Ascending aorta (tissue), 2 donors: ENCODE results near the gene TRANK1. TPM values are rescaled to one million over a fixed set of nuclear protein-coding genes. Genes with fewer than 3 reads are reported as not detected.
"Not testable (repeated sequence)": the region's sequence is repeated elsewhere in the genome, so short reads cannot be mapped to it uniquely, and the experiment has no call there.

Experiments
- DNase-seq, 2 donors: peaks; one replicate each; pipeline ENCODE4 v3.0.0-alpha.2; 2019; ENCODE audit warnings: low spot score in 2 of 2
- H3K27ac ChIP-seq, 2 donors: fragments of 200-600 bp; sonication (generic); one replicate each; pipeline ENCODE4 v1.5.1; 2016 to 2017; ENCODE audit warnings: mild to moderate bottlenecking in 1 of 2
- H3K27me3 ChIP-seq: fragments of 200-600 bp; sonication (generic); one replicate; pipeline ENCODE4 v1.5.1; 2017
- H3K36me3 ChIP-seq, 2 donors: fragments of 200-600 bp; sonication (generic); one replicate each; pipeline ENCODE4 v1.5.1; 2016
- H3K4me1 ChIP-seq, 2 donors: fragments of 200-600 bp; sonication (generic); one replicate each; pipeline ENCODE4 v1.5.1; 2016 to 2017; ENCODE audit warnings: mild to moderate bottlenecking in 1 of 2
- H3K4me3 ChIP-seq, 2 donors: fragments of 200-600 bp; sonication (generic); one replicate each; pipeline ENCODE4 v1.5.1; 2016 to 2017; ENCODE audit warnings: mild to moderate bottlenecking in 1 of 2
- H3K9me3 ChIP-seq, 2 donors: fragments of 200-600 bp; sonication (generic); one replicate each; pipeline ENCODE4 v1.5.1; 2016
- intact Hi-C: fragments of 100-400 bp; cut with DNase I; formaldehyde crosslinking; loops from one replicate; pipeline ENCODE4 v1.15.1; 2023
- total RNA-seq: library from RNA; depleted of rRNA; stranded (reverse); fragments of >200 nt; gene quantifications from one replicate; pipeline ENCODE4 v1.1.0, GENCODE V29; 2016
- TF ChIP-seq, protein P1 (sequence below), 3 experiments: fragments of 200-600 bp in 2 of 3; fragments of 450-650 bp in 1 of 3; sonication (generic) in 2 of 3; IDR thresholded peaks; one replicate each; pipeline ENCODE4 v1.5.1; 2016 to 2019; ENCODE audit warnings: antibody characterized with exemption in 3 of 3, mild to moderate bottlenecking in 1 of 3, moderate library complexity in 1 of 3

The TRANK1 gene
- total RNA-seq, 1 donor from 2014 or later, result 14.8 TPM

DNA sequence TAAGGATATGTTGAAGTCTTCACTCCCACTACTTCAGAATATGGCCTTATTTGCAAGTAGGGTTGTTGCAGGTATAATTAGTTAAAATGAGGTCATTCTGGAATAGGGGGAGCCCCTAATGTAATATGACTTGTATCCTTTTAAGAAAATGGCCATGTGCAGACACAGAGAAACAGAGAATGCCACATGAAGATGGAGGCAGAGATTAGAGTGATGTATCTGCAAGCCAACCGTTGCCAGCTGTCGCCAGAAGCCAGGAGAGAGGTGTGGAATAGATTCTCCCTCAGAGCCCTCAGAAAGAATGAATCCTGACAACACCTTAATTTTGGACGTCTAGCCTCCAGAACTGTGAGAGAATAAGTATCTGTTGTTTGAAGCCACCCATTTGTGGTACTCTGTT, 11.3 kb upstream of the TRANK1 start:
- H3K9me3 ChIP-seq, result no peaks in the 10 kb centered on the region
- H3K27ac ChIP-seq, result no peak overlapping the region
- no peaks in the 10 kb centered on the region for H3K36me3 ChIP-seq
- H3K27me3 ChIP-seq, result no peaks in the 10 kb centered on the region
- intact Hi-C loops, result loop anchor here (5.0 kb wide), 1 partner anchor 49 kb away; no protein-coding TSS in a partner anchor
- TF ChIP-seq, protein P1, sequence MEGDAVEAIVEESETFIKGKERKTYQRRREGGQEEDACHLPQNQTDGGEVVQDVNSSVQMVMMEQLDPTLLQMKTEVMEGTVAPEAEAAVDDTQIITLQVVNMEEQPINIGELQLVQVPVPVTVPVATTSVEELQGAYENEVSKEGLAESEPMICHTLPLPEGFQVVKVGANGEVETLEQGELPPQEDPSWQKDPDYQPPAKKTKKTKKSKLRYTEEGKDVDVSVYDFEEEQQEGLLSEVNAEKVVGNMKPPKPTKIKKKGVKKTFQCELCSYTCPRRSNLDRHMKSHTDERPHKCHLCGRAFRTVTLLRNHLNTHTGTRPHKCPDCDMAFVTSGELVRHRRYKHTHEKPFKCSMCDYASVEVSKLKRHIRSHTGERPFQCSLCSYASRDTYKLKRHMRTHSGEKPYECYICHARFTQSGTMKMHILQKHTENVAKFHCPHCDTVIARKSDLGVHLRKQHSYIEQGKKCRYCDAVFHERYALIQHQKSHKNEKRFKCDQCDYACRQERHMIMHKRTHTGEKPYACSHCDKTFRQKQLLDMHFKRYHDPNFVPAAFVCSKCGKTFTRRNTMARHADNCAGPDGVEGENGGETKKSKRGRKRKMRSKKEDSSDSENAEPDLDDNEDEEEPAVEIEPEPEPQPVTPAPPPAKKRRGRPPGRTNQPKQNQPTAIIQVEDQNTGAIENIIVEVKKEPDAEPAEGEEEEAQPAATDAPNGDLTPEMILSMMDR (IDR thresholded peaks at IDR 0.05), result no peak
- H3K4me1 ChIP-seq, result no peaks in the 10 kb centered on the region
- H3K4me3 ChIP-seq, result no peak overlapping the region
- DNase-seq, result no peak

GRCh38 chr3:36954452-36955134, 9.7 kb upstream of the TRANK1 start:
- TF ChIP-seq, protein P1 (IDR thresholded peaks at IDR 0.05), result no peak
- Histone ChIP-seq H3K27ac (no peak overlapping the region), H3K9me3 (no peaks in the 10 kb centered on the region), H3K4me3 (no peak overlapping the region), H3K4me1 (no peaks in the 10 kb centered on the region), H3K36me3 (no peaks in the 10 kb centered on the region), H3K27me3 (no peaks in the 10 kb centered on the region)
- DNase-seq, result no peak
- intact Hi-C loops, result loop anchor here (5.0 kb wide), 1 partner anchor 47 kb away; no protein-coding TSS in a partner anchor

DNA sequence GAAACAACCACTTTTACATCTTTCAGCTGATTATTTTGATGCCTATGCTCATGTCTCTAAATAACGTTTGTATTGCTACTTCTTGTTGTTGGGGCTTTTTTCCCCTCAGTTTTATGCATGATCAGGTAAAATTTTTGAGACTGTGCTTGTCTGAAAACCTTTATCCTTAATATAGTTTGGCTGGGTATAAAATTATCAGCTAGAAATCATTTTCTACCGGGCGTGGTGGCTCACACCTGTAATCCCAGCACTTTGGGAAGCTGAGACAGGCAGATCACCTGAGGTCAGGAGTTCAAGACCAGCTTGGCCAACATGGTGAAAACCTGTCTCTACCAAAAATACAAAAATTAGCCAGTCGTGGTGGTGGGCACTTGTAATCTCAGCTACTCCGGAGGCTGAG, 3.0 kb upstream of the TRANK1 start:
- H3K4me1 ChIP-seq, H3K36me3 ChIP-seq, H3K4me3 ChIP-seq, H3K9me3 ChIP-seq, DNase-seq, H3K27me3 ChIP-seq, H3K27ac ChIP-seq, intact Hi-C loops: not testable (repeated sequence)

DNA sequence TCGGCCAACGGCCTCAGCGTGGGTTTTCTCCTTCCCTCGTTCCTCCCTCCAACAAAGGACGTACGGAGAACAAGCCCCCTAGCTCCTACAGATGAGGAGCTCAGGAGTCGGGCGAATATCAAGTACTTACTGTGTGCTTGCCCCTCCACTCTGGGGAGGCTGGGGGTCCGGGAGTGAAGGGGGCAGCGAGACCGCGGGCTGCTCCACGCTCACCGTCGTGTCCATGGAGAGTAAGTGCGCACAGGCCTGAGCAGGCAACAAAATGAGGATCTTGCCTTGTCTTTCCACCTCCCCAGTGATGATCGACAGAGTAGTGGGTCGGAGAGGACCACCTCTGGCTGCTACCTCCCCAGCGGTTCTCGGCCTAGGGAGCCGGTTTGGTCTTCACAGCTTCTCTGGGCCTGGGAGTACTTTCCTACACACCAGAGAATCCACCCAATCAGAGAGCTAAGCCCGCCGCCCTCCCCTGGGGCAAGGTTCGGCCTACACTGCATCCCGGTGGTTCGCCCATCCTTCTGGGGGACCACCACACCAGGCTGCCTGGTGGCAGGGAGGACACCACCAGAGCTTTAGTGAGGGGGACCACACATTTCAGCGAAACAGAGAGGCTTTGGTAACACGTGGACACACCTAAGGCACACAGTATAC, 603 bp upstream of the TRANK1 start:
- TF ChIP-seq, protein P1 (IDR thresholded peaks at IDR 0.05), result no peak
- H3K4me3 ChIP-seq, result peak overlapping the region; percentile 72 to 86
- peaks cover 4 to 16% of the 10 kb centered on the region in 2 donors for H3K4me1 ChIP-seq
- no peaks in the 10 kb centered on the region for H3K36me3 ChIP-seq
- H3K27ac ChIP-seq, result peak overlapping the region; percentile 78 to 82
- intact Hi-C loops, result no loop called here
- H3K27me3 ChIP-seq, result no peaks in the 10 kb centered on the region
- peaks cover 0 to 10% of the 10 kb centered on the region in 2 donors for H3K9me3 ChIP-seq
- DNase-seq, result no peak

DNA sequence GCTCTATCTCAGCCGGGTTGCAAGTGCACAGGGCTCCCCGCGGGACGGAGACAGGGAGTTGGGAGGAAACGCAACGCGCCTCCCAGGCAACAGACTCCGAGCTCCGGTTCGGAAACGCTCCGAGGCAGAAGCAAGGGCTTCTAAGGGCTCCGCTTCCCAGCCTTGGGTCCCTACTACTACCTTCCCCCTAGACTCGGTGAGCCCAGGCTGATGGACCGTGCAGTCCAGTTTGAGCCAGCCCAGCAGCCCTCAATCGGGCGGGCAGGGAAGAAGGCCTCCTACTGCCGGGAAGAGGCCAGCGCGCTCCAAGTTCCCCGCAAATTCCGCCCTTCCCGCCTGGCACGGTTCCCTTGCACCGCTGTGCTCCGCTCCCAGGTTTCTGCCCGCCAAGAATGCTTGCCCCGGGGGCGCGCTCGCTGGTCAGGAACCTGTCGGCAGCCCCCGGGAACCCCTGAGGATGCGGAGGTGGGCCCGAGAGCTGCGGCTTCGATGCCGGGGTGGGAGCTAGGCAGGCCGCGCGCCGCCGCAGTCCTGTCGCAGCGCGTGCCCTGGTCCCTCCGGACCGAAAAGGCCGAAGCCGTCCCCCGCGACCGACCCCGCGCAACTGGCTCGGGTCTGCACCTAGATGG, 728 bp downstream of the TRANK1 start:
- Histone ChIP-seq H3K27ac (peak overlapping the region; percentile 78 to 82), H3K4me1 (peaks cover 4 to 16% of the 10 kb centered on the region in 2 donors), H3K36me3 (no peaks in the 10 kb centered on the region), H3K27me3 (no peaks in the 10 kb centered on the region), H3K4me3 (peak overlapping the region; percentile 72 to 86), H3K9me3 (peaks cover 0 to 10% of the 10 kb centered on the region in 2 donors)
- intact Hi-C loops, result no loop called here
- DNase-seq, result peak in 1 of 2 donors; percentile 71
- TF ChIP-seq, protein P1 (IDR thresholded peaks at IDR 0.05), result no peak

- H3K27ac ChIP-seq, result peak overlapping the region; percentile 78 to 82
- peak overlapping the region; percentile 72 to 86 for H3K4me3 ChIP-seq
- TF ChIP-seq, protein P1 (IDR thresholded peaks at IDR 0.05), result no peak
- no peaks in the 10 kb centered on the region for H3K36me3 ChIP-seq
- intact Hi-C loops, result no loop called here
- no peak for DNase-seq
- H3K27me3 ChIP-seq, result no peaks in the 10 kb centered on the region
- peaks cover 0 to 10% of the 10 kb centered on the region in 2 donors for H3K9me3 ChIP-seq
- peaks cover 4 to 16% of the 10 kb centered on the region in 2 donors for H3K4me1 ChIP-seq
These were observed 1.3 kb downstream of the TRANK1 start for GRCh38 chr3:36943601-36944000.
